ENCODE results near the gene DNAI2.

The DNAI2 gene

GRCh38 chr17:74298778-74299177, 24.7 kb downstream of the DNAI2 start:
- no peak for DNase-seq
- intact Hi-C loops (cut with DNase I): no loop called here

- intact Hi-C loops (cut with DNase I): loop anchor here (10.0 kb wide), 1 partner anchor 195 kb away; no protein-coding TSS in a partner anchor
- peak in 1 of 10 donors; percentile 82 for DNase-seq
These were observed 25.4 kb downstream of the DNAI2 start for GRCh38 chr17:74299226-74300009.

- DNase-seq: no peak
- intact Hi-C loops (cut with DNase I): loop anchor here (10.0 kb wide), 1 partner anchor 191 kb away; no protein-coding TSS in a partner anchor
These were observed 29.3 kb downstream of the DNAI2 start for GRCh38 chr17:74303305-74303704.

- intact Hi-C loops (cut with DNase I): loop anchor here (10.0 kb wide), 1 partner anchor 191 kb away; no protein-coding TSS in a partner anchor
- no peak for DNase-seq
These were observed 30.1 kb downstream of the DNAI2 start for GRCh38 chr17:74304184-74304583.

- intact Hi-C loops (cut with DNase I): loop anchor here (2.0 to 10.0 kb wide), 3 partner anchors 55 to 189 kb away; partner anchors contain the start of gene BTBD17
- peak in 1 of 10 donors; percentile 44 for DNase-seq
These were observed 32.0 kb downstream of the DNAI2 start for GRCh38 chr17:74305865-74306654.

- intact Hi-C loops (cut with DNase I): loop anchor here (2.0 to 10.0 kb wide), 3 partner anchors 53 to 187 kb away; partner anchors contain the start of gene BTBD17
- no peak for DNase-seq
These were observed 34.1 kb downstream of the DNAI2 start for GRCh38 chr17:74307984-74308773.

- DNase-seq: no peak
- intact Hi-C loops (cut with DNase I): loop anchor here (10.0 kb wide), 1 partner anchor 185 kb away; no protein-coding TSS in a partner anchor
These were observed 35.9 kb downstream of the DNAI2 start for GRCh38 chr17:74309902-74310301.

GRCh38 chr17:74314877-74315276, 40.8 kb downstream of the DNAI2 start:
- no peak for DNase-seq
- intact Hi-C loops (cut with DNase I): loop anchor here (5.0 kb wide), 1 partner anchor 42 kb away; no protein-coding TSS in a partner anchor

- intact Hi-C loops (cut with DNase I): loop anchor here (5.0 kb wide), 1 partner anchor 41 kb away; no protein-coding TSS in a partner anchor
These were observed 42.2 kb downstream of the DNAI2 start for GRCh38 chr17:74316220-74316619.

GRCh38 chr17:74317071-74317470, 43.0 kb downstream of the DNAI2 start:
- intact Hi-C loops (cut with DNase I): loop anchor here (5.0 kb wide), 1 partner anchor 40 kb away; no protein-coding TSS in a partner anchor
- no peak for DNase-seq

More at GRCh38 chr17:74316220-74316619, 42.2 kb downstream of the DNAI2 start:
- no peak for DNase-seq

- intact Hi-C loops (cut with DNase I): loop anchor here (5.0 kb wide), 1 partner anchor 39 kb away; no protein-coding TSS in a partner anchor
- no peak for DNase-seq
These were observed 44.4 kb downstream of the DNAI2 start for GRCh38 chr17:74318391-74318790.

GRCh38 chr17:74324521-74324920, 50.5 kb downstream of the DNAI2 start:
- intact Hi-C loops (cut with DNase I): no loop called here
- no peak for DNase-seq

- intact Hi-C loops (cut with DNase I): loop anchor here (5.0 kb wide), 1 partner anchor 37 kb away; the partner anchor contains the start of gene BTBD17
- DNase-seq: no peak
These were observed 51.3 kb downstream of the DNAI2 start for GRCh38 chr17:74325376-74325742.

- DNase-seq: peak in 7 of 10 donors; percentile 33 to 93 (median 53)
- intact Hi-C loops (cut with DNase I): loop anchor here (5.0 kb wide), 1 partner anchor 36 kb away; the partner anchor contains the start of gene BTBD17
These were observed 51.8 kb downstream of the DNAI2 start, which contains the start of gene KIF19 for GRCh38 chr17:74325743-74326379. TSS of gene KIF19 (plus strand) at chr17:74326226. CDS start at chr17:74326350, 124 bp downstream.

- intact Hi-C loops (cut with DNase I): loop anchor here (5.0 kb wide), 1 partner anchor 36 kb away; the partner anchor contains the start of gene BTBD17
- DNase-seq: no peak
These were observed 52.5 kb downstream of the DNAI2 start for GRCh38 chr17:74326506-74326905.

- no peak for DNase-seq
- intact Hi-C loops (cut with DNase I): loop anchor here (5.0 kb wide), 1 partner anchor 34 kb away; the partner anchor contains the start of gene BTBD17
These were observed 54.5 kb downstream of the DNAI2 start for GRCh38 chr17:74328487-74328886.

GRCh38 chr17:74329378-74329777, 55.3 kb downstream of the DNAI2 start:
- no peak for DNase-seq
- intact Hi-C loops (cut with DNase I): loop anchor here (5.0 kb wide), 1 partner anchor 33 kb away; the partner anchor contains the start of gene BTBD17

GRCh38 chr17:74330446-74330845, 56.4 kb downstream of the DNAI2 start:
- peak in 7 of 10 donors; percentile 54 to 91 (median 76) for DNase-seq
- intact Hi-C loops (cut with DNase I): no loop called here
